Measurements from ENCODE around the gene CCL25. TPM values are rescaled to one million over a fixed set of nuclear protein-coding genes. Genes with fewer than 3 reads are reported as not detected.

CCL25 gene
- total and polyA plus RNA-seq, 2 of the 13 experiments (the other 11 are each of a cell fraction or from before 2014, with no cell fraction given) = not detected

DNA sequence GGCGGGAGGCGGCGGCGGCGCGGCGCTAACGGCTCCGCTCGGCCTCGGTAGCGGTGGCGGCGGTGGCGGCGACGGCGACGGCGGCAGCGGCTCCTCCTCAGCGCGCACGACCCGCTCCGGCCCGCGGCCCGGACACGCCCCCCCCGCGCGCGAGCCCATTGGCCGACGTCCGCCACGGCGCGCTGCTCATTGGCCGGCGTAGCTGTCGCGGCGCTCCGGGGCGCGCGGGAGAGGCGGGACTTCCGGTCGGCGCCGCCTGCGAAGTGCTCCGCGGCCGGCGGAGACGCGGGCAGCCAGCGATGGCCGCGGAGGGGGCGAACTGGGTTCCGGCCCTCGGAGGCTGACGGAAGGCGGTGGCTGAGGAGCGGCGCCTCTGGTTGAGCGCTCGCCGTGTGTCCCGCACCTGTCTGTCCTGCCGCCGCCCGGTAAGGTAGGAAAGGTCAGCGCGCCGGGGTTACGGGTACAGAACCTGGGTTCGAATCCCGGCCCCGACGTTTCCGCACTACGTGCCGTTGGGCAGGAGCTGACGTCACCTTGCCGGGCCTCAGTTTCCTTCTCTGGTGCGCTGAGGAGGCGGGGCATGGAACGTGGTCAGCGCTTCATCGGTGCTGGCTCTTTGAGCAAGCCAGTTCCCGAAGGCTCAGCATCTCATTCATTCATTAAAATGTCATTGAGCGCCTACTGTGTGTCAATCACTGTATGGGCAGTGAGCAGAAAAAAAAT, 46.9 kb upstream of the CCL25 start, which contains the start of gene ELAVL1 (continued):
- TF ChIP-seq RFXAP (CRISPR knock-in tag; IDR thresholded peaks at IDR 0.05; ENCODE audit: borderline replicate concordance) (peak; percentile 39; the same call in 1 of the 2 replicates), ZNF790 (CRISPR knock-in tag; IDR thresholded peaks at IDR 0.05; ENCODE audit: borderline replicate concordance) (no peak; the same call in 1 of the 2 replicates), ZNF263 (CRISPR knock-in tag; IDR thresholded peaks at IDR 0.05) (no peak), ATF7-NPFF (CRISPR knock-in tag; IDR thresholded peaks at IDR 0.05; ENCODE audit: low read depth) (peak; percentile 63; the same call in 1 of the 2 replicates), ELF4 (CRISPR knock-in tag; IDR thresholded peaks at IDR 0.05; ENCODE audit: borderline replicate concordance) (0 out of 2 replicates have a peak, but pooled peaks have one; percentile 33), MXI1 (IDR thresholded peaks at IDR 0.05; ENCODE audit: borderline replicate concordance, low read depth, low read length) (peak; percentile 38; the same call in 1 of the 3 replicates), FOXK2 (IDR thresholded peaks at IDR 0.05) (no peak), SNAPC2 (CRISPR knock-in tag; IDR thresholded peaks at IDR 0.05) (0 out of 2 replicates have a peak, but pooled peaks have one; percentile 71), ZMAT3 (CRISPR knock-in tag; conservative IDR thresholded peaks at IDR 0.05) (no peak), ZNF446 (CRISPR knock-in tag; IDR thresholded peaks at IDR 0.05) (no peak), ZNF333 (CRISPR knock-in tag; IDR thresholded peaks at IDR 0.05; ENCODE audit: borderline replicate concordance) (0 out of 2 replicates have a peak, but pooled peaks have one; percentile 34), ZSCAN25 (CRISPR knock-in tag; IDR thresholded peaks at IDR 0.05) (no peak), ZNF589 (CRISPR knock-in tag; conservative IDR thresholded peaks at IDR 0.05) (no peak), ZNF788 (CRISPR knock-in tag; IDR thresholded peaks at IDR 0.05; ENCODE audit: borderline replicate concordance) (peak; percentile 80; the same call in 1 of the 2 replicates), SRF (IDR thresholded peaks at IDR 0.05; ENCODE audit: low read depth, low read length) (no peak), SP4 (CRISPR knock-in tag; IDR thresholded peaks at IDR 0.05) (peak; percentile 67; the same call in 1 of the 2 replicates)
- TF ChIP-seq, protein P1, sequence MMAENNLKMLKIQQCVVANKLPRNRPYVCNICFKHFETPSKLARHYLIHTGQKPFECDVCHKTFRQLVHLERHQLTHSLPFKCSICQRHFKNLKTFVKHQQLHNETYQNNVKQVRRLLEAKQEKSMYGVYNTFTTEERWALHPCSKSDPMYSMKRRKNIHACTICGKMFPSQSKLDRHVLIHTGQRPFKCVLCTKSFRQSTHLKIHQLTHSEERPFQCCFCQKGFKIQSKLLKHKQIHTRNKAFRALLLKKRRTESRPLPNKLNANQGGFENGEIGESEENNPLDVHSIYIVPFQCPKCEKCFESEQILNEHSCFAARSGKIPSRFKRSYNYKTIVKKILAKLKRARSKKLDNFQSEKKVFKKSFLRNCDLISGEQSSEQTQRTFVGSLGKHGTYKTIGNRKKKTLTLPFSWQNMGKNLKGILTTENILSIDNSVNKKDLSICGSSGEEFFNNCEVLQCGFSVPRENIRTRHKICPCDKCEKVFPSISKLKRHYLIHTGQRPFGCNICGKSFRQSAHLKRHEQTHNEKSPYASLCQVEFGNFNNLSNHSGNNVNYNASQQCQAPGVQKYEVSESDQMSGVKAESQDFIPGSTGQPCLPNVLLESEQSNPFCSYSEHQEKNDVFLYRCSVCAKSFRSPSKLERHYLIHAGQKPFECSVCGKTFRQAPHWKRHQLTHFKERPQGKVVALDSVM (CRISPR knock-in tag; IDR thresholded peaks at IDR 0.05) = peak; percentile 50; the same call in 1 of the 2 replicates
- TF ChIP-seq, protein P2, sequence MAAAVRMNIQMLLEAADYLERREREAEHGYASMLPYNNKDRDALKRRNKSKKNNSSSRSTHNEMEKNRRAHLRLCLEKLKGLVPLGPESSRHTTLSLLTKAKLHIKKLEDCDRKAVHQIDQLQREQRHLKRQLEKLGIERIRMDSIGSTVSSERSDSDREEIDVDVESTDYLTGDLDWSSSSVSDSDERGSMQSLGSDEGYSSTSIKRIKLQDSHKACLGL (CRISPR knock-in tag; IDR thresholded peaks at IDR 0.05) = no peak
- TF ChIP-seq, protein P3, sequence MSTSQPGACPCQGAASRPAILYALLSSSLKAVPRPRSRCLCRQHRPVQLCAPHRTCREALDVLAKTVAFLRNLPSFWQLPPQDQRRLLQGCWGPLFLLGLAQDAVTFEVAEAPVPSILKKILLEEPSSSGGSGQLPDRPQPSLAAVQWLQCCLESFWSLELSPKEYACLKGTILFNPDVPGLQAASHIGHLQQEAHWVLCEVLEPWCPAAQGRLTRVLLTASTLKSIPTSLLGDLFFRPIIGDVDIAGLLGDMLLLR (CRISPR knock-in tag; IDR thresholded peaks at IDR 0.05) = 0 out of 2 replicates have a peak, but pooled peaks have one; percentile 51
- TF ChIP-seq, protein P4, sequence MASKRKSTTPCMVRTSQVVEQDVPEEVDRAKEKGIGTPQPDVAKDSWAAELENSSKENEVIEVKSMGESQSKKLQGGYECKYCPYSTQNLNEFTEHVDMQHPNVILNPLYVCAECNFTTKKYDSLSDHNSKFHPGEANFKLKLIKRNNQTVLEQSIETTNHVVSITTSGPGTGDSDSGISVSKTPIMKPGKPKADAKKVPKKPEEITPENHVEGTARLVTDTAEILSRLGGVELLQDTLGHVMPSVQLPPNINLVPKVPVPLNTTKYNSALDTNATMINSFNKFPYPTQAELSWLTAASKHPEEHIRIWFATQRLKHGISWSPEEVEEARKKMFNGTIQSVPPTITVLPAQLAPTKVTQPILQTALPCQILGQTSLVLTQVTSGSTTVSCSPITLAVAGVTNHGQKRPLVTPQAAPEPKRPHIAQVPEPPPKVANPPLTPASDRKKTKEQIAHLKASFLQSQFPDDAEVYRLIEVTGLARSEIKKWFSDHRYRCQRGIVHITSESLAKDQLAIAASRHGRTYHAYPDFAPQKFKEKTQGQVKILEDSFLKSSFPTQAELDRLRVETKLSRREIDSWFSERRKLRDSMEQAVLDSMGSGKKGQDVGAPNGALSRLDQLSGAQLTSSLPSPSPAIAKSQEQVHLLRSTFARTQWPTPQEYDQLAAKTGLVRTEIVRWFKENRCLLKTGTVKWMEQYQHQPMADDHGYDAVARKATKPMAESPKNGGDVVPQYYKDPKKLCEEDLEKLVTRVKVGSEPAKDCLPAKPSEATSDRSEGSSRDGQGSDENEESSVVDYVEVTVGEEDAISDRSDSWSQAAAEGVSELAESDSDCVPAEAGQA (IDR thresholded peaks at IDR 0.05; ENCODE audit: low read depth) = peak; percentile 46; the same call in 1 of the 2 replicates
- TF ChIP-seq, protein P4 (CRISPR knock-in tag; IDR thresholded peaks at IDR 0.05; ENCODE audit: borderline replicate concordance) = no peak

Measured in HepG2 (cell line).